IPS DF 4.7 (cell line): ENCODE measurements around the gene CDH18.

Experiments used
- DNase-seq: peaks from one replicate; pipeline ENCODE4 v3.0.0-alpha.2; 2013; ENCODE audit warnings: low spot score; ENCODE audit errors: extremely low read depth

The CDH18 gene, protein sequence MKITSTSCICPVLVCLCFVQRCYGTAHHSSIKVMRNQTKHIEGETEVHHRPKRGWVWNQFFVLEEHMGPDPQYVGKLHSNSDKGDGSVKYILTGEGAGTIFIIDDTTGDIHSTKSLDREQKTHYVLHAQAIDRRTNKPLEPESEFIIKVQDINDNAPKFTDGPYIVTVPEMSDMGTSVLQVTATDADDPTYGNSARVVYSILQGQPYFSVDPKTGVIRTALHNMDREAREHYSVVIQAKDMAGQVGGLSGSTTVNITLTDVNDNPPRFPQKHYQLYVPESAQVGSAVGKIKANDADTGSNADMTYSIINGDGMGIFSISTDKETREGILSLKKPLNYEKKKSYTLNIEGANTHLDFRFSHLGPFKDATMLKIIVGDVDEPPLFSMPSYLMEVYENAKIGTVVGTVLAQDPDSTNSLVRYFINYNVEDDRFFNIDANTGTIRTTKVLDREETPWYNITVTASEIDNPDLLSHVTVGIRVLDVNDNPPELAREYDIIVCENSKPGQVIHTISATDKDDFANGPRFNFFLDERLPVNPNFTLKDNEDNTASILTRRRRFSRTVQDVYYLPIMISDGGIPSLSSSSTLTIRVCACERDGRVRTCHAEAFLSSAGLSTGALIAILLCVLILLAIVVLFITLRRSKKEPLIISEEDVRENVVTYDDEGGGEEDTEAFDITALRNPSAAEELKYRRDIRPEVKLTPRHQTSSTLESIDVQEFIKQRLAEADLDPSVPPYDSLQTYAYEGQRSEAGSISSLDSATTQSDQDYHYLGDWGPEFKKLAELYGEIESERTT

GRCh38 chr5:19987612-19988361 lies at the start of gene CDH18:
Gene CDH18, minus strand, starts transcription at chr5:19988200. Its CDS starts 149,214 bp downstream, at chr5:19838986.
- DNase-seq, result peak; percentile 38

DNA sequence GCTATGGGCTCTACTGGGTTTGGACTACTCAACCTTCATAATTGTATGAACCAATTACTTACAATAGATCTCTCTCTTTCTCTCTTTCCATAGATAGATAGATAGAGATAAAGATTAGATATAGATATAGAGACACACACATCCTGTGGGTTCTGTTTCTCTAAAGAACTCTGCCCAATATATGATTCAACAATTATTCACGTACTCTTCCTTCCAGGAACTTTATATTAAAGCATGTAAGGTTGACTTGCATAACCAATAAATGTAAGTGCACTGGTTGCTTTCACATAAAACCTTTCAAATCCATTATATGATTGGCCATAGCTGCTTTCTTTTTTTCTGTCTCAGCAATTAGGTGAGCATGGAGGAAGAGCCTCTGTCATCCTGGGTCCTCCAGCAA lies 46.7 kb upstream of the CDH18 start:
- DNase-seq, result no peak

DNA sequence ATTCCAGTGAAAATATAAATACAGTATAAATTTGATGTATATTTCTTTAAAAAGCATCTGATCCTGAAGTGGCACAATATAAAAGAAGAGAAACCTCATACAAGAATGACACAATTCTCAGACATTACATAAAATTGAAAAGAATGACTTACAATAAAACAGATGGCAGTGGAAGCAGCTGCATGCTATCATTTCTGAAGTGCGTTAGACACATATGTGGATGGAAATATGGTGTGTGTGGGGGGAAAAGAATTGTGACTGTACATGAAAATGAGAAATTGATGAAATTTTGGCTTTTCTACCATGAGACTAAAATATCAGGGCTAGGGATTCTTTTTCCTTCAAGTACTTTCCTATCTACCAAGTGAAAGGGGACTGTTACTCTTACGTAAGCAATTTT lies 45.9 kb upstream of the CDH18 start:
- DNase-seq, result no peak

DNA sequence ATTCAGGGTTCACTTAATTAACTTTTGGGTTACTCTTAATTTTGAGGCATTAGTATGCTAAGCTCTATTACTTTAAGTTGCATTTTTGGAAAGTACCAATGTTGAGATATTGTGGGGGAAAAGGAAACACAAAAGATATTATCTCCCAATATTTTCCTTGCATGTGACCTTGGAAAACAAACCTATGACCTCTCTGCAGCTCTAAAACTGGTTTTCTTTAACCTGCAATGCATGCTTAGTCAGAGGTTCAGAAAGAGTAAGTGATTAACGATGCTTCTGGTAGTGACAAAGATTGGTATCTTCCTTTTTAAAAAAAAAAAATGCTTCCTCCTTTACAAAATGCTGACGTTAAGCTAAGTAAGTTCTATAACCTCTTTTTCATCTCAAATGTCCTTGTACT lies 44.9 kb upstream of the CDH18 start:
- DNase-seq, result no peak

DNA sequence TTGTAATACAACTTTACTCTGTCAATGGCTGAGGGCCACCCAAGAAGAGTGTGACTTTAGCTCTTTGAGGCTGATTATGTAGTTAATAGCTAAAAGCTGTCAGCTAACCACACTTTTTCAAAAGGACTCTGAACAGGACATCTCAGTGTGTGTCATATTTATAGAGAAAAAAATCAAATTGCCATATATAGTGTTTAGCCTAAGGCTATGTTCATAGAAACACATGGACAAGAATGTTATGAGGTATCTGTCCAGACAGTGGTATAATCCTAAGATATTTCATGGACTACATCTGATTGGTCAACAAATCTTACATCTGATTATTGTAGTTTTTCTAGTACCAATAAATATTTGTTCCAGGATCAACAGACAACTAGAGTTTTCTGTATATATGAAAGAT lies 42.1 kb upstream of the CDH18 start:
- DNase-seq, result no peak

- DNase-seq, result no peak
These were observed 41.3 kb upstream of the CDH18 start for GRCh38 chr5:20029266-20029665.

GRCh38 chr5:20028506-20028905 lies 40.5 kb upstream of the CDH18 start:
- no peak for DNase-seq

DNA sequence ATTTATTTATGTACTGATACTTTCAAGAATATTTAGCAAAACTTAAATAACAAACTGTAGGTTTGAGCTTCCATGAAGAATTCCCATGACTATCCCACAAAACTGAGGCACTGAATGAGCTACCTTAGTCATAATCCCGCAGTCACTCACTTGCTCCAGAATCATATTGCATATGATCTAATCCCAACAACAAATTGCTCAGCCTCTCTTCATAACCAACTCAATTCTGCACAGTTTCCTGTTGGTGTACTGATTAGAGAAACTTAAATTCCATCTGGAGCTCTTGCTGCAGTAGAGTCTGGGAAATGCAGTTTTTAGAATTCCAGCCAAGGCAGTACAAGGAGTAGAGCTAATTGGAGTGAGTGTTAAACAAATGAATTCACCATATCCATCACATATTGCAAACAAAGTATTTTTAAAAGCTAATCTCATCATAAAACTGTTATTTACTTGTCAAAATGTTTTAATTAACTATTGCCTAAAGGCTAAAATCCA lies 35.7 kb upstream of the CDH18 start:
- DNase-seq, result no peak

DNA sequence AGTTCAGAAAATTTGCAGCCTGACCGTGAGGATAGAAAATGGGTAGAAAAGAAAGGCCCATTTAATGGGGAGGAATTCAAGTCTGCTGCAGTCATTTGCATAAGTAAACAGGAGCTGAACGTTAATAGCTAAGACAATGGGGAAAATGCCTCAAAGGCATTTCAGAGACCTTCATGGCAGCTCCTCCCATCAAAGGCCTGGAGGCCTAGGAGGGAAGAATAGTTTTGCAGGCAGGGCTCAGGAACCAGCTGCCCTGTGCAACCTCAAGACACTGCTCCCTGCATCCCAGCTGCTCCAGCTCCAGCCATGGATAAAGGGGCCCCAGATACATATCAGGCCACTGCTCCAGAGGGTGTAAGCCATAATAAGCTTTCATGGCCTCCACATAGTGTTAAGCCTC lies 32.2 kb upstream of the CDH18 start:
- DNase-seq, result no peak

DNA sequence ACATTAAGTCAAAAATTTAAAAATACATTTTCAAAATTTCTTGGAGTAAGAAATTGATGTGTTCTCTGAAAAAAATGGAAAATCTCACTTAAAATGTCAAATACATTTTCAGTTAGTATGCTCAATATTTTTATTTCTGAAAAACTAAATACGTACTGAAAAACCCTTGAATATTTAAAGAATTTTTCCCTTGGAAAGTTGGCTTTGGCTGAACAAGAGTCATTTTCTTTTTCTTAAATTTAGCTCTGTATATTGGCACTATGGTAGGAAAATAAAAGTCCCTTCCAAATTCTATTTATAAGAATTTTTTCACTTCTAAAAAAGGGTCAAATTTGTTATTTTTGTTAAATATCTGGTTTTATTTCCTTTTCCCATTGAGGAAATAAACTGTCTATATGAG lies 29.0 kb upstream of the CDH18 start:
- no peak for DNase-seq

DNA sequence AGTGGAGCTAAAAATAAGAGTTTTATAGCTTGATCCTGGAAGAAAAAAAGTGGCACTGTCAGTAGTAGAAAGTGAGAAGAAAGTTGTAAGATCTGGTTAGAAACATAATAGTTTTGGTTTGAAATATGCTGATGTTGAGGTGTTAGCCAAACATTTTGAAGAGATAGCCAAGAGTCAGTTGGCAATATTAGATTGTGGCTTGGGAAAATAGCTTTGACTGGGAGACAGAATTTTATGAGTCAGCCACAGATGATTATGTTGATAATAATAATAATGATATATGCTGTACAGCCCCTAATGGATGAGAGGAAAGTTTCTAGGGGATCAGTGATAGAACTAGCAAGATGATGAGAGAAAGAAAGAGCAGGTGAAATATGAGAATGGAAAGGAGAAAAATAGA lies 12.4 kb upstream of the CDH18 start:
- DNase-seq, result no peak

DNA sequence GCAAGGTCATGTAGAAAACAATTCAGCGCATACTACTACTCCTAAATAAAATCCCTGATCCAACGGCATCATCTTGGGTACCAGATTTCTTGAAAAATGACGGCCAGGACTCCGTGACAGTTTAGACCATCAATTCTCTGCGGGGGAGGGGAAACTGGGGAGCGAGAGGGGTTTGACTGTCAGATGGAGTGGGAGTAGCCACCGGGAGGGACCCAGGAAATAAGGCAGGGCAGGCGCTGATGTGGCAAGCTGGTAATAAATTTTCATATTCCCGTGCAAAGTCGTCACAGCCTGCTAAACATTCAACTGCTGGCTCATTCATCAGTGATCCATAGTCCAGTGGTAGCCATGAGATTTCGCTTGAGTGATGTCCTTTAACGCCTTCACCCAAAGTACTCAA lies 457 bp upstream of the CDH18 start:
- no peak for DNase-seq

DNA sequence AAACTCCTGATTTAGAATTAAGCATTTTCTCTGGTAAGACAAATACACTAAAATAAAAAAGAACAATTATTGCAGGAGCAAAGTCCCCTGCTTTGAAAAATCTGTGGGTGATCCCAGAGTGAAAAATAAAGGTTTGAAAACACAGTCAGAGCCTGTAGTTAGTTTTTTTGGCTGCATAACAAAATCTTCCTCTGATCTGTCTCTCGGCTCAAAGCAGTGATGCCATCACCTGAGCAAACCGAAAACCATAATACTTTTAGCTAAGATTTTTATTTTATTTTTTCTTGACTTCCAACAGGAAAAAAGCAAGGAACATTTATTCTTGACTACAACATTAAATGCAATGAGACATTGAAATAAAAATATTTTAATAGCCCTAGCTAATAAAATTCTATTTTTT lies 1.2 kb downstream of the CDH18 start:
- DNase-seq, result no peak

DNA sequence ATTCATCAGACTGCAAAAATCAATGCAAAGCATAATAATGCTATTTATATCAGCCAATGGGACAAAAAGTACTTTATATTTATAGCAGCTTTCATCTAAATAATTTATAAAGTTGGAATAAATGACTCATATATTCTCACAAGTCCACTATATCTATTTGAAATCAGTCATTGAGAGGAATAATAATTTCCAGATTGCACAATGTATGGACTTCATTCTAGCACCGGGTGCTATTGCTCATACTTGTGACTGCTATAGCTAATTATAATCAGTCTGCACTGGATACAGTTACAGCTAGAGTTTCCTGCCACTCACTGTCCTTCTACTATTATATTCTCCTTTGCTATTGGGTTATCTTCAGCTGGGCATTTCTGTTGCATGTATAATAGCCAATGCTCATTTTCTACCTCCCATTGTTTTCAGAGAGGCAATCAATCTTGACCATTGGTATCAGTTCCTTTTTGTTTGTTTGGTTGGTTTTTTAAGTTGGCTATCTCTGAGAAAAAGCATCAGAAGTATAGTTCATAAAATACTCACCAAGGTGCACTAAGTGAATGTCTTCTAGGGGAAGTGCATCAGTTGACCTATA lies 1.9 kb downstream of the CDH18 start:
- DNase-seq, result no peak

GRCh38 chr5:19978476-19978875 lies 9.5 kb downstream of the CDH18 start:
- no peak for DNase-seq

GRCh38 chr5:19977099-19977498 lies 10.9 kb downstream of the CDH18 start:
- DNase-seq, result no peak

DNA sequence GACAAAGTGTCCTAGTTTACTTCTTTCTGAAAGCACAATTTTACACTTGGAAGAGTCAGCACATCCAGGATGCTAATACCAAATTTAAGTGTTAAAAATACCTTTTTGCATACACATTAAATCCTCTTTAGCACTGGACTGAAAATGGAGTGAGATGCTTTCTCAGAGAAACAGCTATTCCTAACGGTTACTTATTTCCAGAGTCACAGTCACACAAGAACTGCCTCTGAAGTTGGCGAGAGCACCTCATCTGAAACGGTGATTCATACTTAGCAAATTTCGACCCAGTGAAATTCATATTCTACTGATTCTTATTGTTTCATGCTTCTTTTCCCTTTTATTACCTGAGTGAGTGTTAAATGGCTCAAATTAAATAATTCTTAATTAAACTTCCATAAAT lies 12.2 kb downstream of the CDH18 start:
- no peak for DNase-seq

DNA sequence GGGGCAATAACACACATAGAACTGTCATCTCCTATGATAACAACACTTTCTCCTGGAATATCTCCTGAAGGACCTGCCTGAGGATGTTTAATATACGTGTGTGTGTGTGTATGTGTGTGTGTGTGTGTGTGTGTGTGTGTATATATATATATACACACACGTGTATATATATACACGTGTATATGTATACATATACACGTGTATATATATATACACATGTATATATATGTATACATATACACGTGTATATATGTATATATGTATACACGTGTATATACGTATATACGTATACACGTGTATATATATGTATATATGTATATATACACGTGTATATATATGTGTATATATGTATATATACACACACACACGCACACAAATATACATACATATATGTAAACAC lies 27.5 kb downstream of the CDH18 start:
- DNase-seq, result no peak

DNA sequence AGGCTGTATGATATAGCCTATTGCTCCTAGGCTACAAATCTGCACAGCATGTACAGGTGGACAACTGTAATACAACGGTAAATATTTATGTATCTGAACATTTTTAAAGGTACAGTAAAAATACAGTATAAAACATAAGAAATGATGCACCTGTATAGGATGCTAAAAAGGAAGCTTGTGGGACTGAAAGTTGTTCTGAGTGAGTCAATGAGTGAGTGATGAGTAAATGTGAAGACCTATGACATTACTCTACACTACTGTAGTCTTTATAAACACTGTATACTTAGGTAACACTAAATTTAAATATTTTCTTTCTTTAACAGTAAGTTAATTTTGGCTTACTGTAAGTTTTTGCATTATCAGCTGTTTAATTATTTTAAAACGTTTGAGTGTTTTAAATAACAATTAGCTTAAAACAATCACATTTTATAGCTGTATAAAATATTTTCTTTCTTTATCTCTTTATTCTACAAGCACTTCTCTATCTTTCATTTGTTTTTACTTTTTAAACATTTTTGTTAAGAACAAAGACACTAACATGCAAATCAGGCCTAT lies 28.1 kb downstream of the CDH18 start:
- DNase-seq, result no peak

DNA sequence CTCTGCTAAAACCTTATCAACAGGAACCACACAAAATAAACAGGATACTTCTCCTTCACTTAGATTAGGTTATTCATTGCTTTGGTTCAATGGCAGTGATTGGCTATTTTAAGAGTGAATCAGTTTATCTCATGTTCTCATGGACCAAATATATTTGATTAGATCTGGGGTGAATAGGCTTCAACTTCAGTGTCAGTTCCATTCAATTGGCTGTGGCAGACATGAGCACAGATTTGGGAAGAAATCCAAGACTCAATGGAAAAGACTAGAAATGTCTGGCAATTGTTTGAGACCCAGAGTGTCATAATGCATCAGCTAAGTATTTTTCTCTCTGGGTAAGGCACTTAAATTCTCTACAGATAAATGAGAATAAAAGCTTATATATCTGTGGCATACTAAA lies 37.1 kb downstream of the CDH18 start:
- no peak for DNase-seq

DNA sequence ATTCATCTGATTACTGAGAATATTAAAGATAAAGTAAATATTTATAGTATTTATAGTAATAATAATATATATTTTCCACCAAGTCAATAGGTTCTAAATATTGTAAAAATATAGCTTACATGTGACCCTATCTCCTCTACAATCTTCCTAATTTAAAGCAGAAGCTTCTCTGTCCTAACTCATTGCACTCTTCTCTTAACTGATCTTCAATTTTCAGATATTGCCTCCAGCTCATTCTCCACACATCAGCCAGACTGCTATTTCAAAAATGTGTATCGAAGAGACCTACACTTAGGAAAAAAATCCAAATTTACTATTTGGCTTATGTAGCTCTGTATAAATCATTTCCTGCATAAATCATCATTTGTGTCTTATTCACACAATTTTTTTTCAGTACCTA lies 47.8 kb downstream of the CDH18 start:
- no peak for DNase-seq
